Liver (tissue), 9 donors: ENCODE data around the gene GAS7. TPM values are rescaled to one million over a fixed set of nuclear protein-coding genes. Genes with fewer than 3 reads are reported as not detected.

Experiments
- DNase-seq: peaks from one replicate; pipeline ENCODE4 v3.0.0-alpha.2; 2017; ENCODE audit warnings: low spot score
- H3K27ac ChIP-seq, 2 donors: one replicate each; pipeline ENCODE4 v1.7.0; 2013; ENCODE audit warnings: inconsistent platforms in 2 of 2, low read length in 2 of 2, control low read depth in 1 of 2, low read depth in 1 of 2, mild to moderate bottlenecking in 1 of 2
- H3K27me3 ChIP-seq, 4 donors: one replicate each; pipeline versions ENCODE4 v1.6.1 to v1.7.0; 2013; ENCODE audit warnings: low read length in 3 of 4, inconsistent platforms in 1 of 4, mild to moderate bottlenecking in 1 of 4, moderate library complexity in 1 of 4; ENCODE audit not compliant: control insufficient read depth in 4 of 4, insufficient read depth in 4 of 4
- H3K36me3 ChIP-seq, 4 donors: one replicate each; pipeline versions ENCODE4 v1.6.1 to v1.7.0; 2013; ENCODE audit warnings: low read length in 3 of 4, mild to moderate bottlenecking in 3 of 4, low read depth in 1 of 4, moderate library complexity in 1 of 4; ENCODE audit not compliant: control insufficient read depth in 4 of 4, insufficient read depth in 3 of 4
- H3K4me1 ChIP-seq, 4 donors: one replicate each; pipeline versions ENCODE4 v1.6.1 to v1.7.0; 2013; ENCODE audit warnings: low read length in 3 of 4, mild to moderate bottlenecking in 3 of 4, moderate library complexity in 1 of 4; ENCODE audit not compliant: control insufficient read depth in 4 of 4, insufficient read depth in 4 of 4
- H3K4me3 ChIP-seq, 3 donors: one replicate each; pipeline versions ENCODE4 v1.6.1 to v1.7.0; 2013; ENCODE audit warnings: low read length in 3 of 3, control low read depth in 1 of 3, low read depth in 1 of 3, mild to moderate bottlenecking in 1 of 3
- H3K9ac ChIP-seq, 2 donors: one replicate each; pipeline ENCODE4 v1.7.0; 2013; ENCODE audit warnings: low read length in 2 of 2, mild to moderate bottlenecking in 2 of 2, moderate library complexity in 2 of 2, control low read depth in 1 of 2, low read depth in 1 of 2
- H3K9me3 ChIP-seq, 4 donors: one replicate each; pipeline versions ENCODE4 v1.6.1 to v1.7.0; 2013; ENCODE audit warnings: low read length in 3 of 4; ENCODE audit not compliant: control insufficient read depth in 4 of 4
- ATF3 ChIP-seq: IDR thresholded peaks from 2 replicates; pipeline ENCODE4 v1.6.1; 2016; ENCODE audit warnings: antibody characterized with exemption
- FOXA1 ChIP-seq: IDR thresholded peaks from 2 replicates; pipeline ENCODE4 v1.6.1; 2016; ENCODE audit warnings: antibody characterized with exemption
- FOXA2 ChIP-seq: IDR thresholded peaks from 2 replicates; pipeline ENCODE4 v1.6.1; 2016; ENCODE audit warnings: antibody characterized with exemption
- GABPA ChIP-seq, 2 donors: IDR thresholded peaks in 1 of 2; conservative IDR thresholded peaks in 1 of 2; 2 replicates each; pipeline ENCODE4 v1.6.1; 2016; ENCODE audit warnings: antibody characterized with exemption in 2 of 2, mild to moderate bottlenecking in 1 of 2, moderate library complexity in 1 of 2
- HNF4A ChIP-seq, 2 donors: conservative IDR thresholded peaks; 2 replicates each; pipeline ENCODE4 v1.6.1; 2016; ENCODE audit warnings: antibody characterized with exemption in 2 of 2, mild to moderate bottlenecking in 2 of 2
- HNF4G ChIP-seq: IDR thresholded peaks from 2 replicates; pipeline ENCODE4 v1.6.1; 2016; ENCODE audit warnings: antibody characterized with exemption
- JUND ChIP-seq, 2 donors: IDR thresholded peaks; 2 replicates each; pipeline ENCODE4 v1.6.1; 2016; ENCODE audit warnings: antibody characterized with exemption in 2 of 2
- NR2F2 ChIP-seq: IDR thresholded peaks from 2 replicates; pipeline ENCODE4 v1.6.1; 2016; ENCODE audit warnings: antibody characterized with exemption
- REST ChIP-seq: IDR thresholded peaks from 2 replicates; pipeline ENCODE4 v1.6.1; 2016; ENCODE audit warnings: antibody characterized with exemption, mild to moderate bottlenecking
- RXRA ChIP-seq, 2 donors: IDR thresholded peaks; 2 replicates each; pipeline ENCODE4 v1.6.1; 2017 to 2018; ENCODE audit warnings: antibody characterized with exemption in 2 of 2, mild to moderate bottlenecking in 1 of 2
- SP1 ChIP-seq: IDR thresholded peaks from 2 replicates; pipeline ENCODE4 v1.6.1; 2018; ENCODE audit warnings: antibody characterized with exemption, mild to moderate bottlenecking
- TAF1 ChIP-seq: conservative IDR thresholded peaks from 2 replicates; pipeline ENCODE4 v1.6.1; 2016; ENCODE audit warnings: antibody characterized with exemption, mild to moderate bottlenecking
- WGBS: extraction: QIAGEN DNeasy Blood & Tissue Kit; methylation state at CpG from one replicate; pipeline ENCODE4 v1.1.7; 2013; 5-methylcytosine and 5-hydroxymethylcytosine counted together
- polyA plus RNA-seq, 2 donors: library from polyadenylated mRNA; stranded (reverse) in 1 of 2; unstranded in 1 of 2; fragments of 200-250 nt in 1 of 2; fragments of >200 nt in 1 of 2; fragmentation: Nextera tagmentation in 1 of 2; extraction: Ambion mirVana in 1 of 2; gene quantifications; one replicate each; pipeline versions ENCODE4 v1.2.1 to v1.2.3, GENCODE V29; 2013 to 2015
- total RNA-seq, 2 donors: library from RNA; depleted of rRNA; stranded (reverse); fragments of >200 nt; gene quantifications; one replicate each; pipeline ENCODE4 v1.2.3, GENCODE V29; 2014
- TF ChIP-seq, protein P1 (sequence below): fragments of 150-350 bp; IDR thresholded peaks from 2 replicates; pipeline ENCODE4 v1.5.1; 2017; ENCODE audit warnings: improper control_type of control experiment, low read depth, low read length; ENCODE audit not compliant: missing input control
- TF ChIP-seq, protein P2 (sequence below): IDR thresholded peaks from 2 replicates; pipeline ENCODE4 v1.6.1; 2016; ENCODE audit warnings: antibody characterized with exemption
- donor health status: healthy.
- donor health status: healthy.
- donor health status: healthy.
- donor health status: healthy.
- donor health status: healthy.

The GAS7 gene
- total and polyA plus RNA-seq, 4 donors, result 0.79 to 6.1 (median 2.5) TPM

GRCh38 chr17:10067446-10068143 is 130.8 kb downstream of the GAS7 start:
- no peak for DNase-seq
- no peak overlapping the region for H3K9ac ChIP-seq
- H3K4me1 ChIP-seq, result peaks cover 0 to 6% (median 0%) of the 10 kb centered on the region in 4 donors
- WGBS, result 70% methylated on average over 8 of the region's 8 CpGs
- H3K27ac ChIP-seq, result no peak overlapping the region
- H3K4me3 ChIP-seq, result no peak overlapping the region
- TF ChIP-seq HNF4G (no peak), REST (no peak), RXRA (IDR thresholded peaks at IDR 0.05) (no peak), ATF3 (no peak), FOXA2 (no peak), SP1 (no peak), HNF4A (conservative IDR thresholded peaks at IDR 0.05) (no peak), TAF1 (no peak)
- TF ChIP-seq, protein P1, sequence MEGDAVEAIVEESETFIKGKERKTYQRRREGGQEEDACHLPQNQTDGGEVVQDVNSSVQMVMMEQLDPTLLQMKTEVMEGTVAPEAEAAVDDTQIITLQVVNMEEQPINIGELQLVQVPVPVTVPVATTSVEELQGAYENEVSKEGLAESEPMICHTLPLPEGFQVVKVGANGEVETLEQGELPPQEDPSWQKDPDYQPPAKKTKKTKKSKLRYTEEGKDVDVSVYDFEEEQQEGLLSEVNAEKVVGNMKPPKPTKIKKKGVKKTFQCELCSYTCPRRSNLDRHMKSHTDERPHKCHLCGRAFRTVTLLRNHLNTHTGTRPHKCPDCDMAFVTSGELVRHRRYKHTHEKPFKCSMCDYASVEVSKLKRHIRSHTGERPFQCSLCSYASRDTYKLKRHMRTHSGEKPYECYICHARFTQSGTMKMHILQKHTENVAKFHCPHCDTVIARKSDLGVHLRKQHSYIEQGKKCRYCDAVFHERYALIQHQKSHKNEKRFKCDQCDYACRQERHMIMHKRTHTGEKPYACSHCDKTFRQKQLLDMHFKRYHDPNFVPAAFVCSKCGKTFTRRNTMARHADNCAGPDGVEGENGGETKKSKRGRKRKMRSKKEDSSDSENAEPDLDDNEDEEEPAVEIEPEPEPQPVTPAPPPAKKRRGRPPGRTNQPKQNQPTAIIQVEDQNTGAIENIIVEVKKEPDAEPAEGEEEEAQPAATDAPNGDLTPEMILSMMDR, result no peak
- no peaks in the 10 kb centered on the region for H3K36me3 ChIP-seq
- peaks cover 0 to 6% (median 0%) of the 10 kb centered on the region in 4 donors for H3K27me3 ChIP-seq
- peaks cover 1 to 3% (median 3%) of the 10 kb centered on the region in 4 donors for H3K9me3 ChIP-seq

- Histone ChIP-seq H3K27me3 (peaks cover 0 to 2% (median 0%) of the 10 kb centered on the region in 4 donors), H3K4me3 (no peak overlapping the region), H3K4me1 (peaks cover 0 to 8% (median 0%) of the 10 kb centered on the region in 4 donors), H3K9me3 (peaks cover 1 to 3% (median 3%) of the 10 kb centered on the region in 4 donors), H3K27ac (no peak overlapping the region), H3K36me3 (no peaks in the 10 kb centered on the region), H3K9ac (no peak overlapping the region)
- no peak for DNase-seq
- TF ChIP-seq, protein P1, result no peak
- TF ChIP-seq JUND (IDR thresholded peaks at IDR 0.05) (no peak), SP1 (no peak), FOXA1 (no peak), NR2F2 (no peak), GABPA (IDR thresholded peaks at IDR 0.05 in 1 of 2, conservative IDR thresholded peaks at IDR 0.05 in 1 of 2) (no peak), RXRA (IDR thresholded peaks at IDR 0.05) (no peak)
- TF ChIP-seq, protein P2, sequence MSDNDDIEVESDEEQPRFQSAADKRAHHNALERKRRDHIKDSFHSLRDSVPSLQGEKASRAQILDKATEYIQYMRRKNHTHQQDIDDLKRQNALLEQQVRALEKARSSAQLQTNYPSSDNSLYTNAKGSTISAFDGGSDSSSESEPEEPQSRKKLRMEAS, result no peak
- 90% methylated on average over 3 of the region's 3 CpGs for WGBS
Measured at GRCh38 chr17:10064536-10064935, 133.9 kb downstream of the GAS7 start.
